ENCODE data around the gene OSBPL3.

OSBPL3 gene

DNA sequence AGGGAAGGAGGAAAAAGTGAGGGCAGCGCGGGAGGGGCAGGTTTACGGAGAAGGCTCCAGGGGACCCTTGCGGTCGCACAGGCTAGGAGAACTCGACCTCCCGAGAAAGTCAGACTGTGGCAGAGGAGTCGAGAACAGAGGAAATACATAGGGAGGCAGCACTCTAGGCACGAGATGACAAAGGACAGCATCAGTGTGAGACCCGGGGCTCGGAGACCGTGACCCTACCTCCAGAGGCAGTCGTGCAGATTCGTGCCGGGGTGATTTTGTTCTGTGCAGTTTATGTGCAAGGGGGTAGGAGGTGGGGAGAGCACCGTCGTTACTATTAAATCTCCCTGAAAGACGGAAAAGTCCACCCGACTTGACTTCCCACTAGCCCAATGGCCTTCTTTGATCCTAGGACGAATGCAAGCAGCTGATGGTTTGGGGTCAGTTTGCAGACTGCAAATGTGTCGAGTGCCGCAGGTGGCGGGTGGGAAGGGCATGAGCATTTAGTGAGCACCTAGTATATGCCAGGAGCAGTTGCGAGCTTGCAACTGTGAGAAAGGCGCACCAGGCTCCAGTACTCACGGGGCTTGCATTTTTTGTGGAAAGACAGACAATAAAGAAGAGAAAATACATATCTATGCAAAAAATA lies 674 bp upstream of the OSBPL3 start:
- DNase-seq = peak; percentile 45

DNA sequence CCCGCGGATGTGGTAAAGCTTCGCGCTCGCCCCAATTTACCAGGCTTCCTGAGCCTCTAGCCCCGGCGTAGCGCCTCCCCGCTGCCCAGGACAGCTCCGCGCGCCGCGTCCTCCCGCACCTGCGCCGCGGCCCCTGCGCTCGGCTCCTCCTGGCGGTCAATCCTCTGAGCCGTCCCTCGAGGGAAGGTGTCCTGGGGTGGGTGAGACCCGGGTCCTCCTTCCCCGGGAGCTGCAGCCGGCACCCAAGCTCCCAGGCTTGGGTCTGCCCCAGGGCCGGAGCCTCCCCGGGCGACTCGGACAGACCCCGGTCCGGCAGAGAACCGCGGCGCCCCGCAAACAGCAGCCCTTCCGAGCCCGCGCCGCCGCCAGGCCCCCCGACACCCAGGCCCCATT lies 512 bp downstream of the OSBPL3 start:
- DNase-seq = no peak

DNA sequence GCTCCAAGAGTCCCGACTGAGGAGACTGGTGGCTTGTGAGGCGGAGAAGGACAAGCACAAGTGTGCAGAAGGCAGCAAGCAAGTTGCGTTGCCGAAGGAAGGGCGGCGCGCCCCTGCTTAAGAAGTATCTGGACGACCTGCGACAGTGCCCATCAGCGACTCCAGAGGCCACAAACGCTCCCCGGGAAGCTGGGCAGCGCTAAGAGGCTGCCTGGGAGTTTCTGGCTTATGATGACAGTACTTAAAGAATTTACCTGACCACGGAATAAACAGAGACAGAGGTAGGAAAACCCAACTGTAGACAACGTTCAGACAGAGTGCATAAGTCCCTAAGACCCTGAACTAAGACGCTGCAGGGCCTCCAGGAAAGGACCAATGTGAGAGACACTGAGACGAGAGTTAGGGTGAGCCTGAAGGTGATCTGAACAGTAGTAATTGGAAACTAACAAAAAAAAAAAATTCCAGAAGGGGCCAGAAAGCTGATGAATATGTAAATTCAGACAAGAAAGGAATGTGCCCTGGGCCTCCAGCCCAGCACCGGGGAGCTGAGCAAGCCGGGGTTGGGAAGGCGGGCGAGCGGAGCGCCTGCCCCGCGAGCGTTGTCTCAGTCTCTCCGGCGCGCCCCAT lies 1.0 kb downstream of the OSBPL3 start:
- DNase-seq = no peak

DNA sequence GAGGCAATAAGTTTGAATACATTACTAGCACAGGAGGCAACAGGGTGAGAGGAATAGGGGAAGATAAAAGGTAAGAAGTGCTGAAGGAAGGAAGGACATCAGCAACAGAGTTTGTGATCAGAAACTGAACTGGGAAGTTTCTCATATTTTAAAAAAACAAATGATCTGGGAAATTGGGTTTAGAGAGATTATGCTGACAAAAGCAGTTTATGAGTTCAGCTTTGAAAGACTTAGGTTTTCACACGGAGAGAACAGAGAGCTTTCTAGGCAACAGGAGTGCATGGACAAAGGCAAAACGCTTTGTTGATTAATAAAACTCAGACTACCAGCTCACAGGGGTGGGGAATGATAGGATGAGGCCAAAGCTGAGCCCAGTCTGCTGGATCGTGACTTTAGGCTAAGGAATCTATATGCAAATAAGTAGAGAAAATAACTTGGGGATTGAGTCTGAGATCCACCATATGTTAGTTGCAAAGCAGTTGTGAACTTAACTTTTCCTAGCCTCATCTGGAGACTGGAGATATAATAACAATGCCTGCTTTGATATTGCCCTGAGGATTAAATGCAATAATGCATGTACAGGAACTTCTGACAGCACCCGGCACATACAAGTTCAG lies 4.2 kb downstream of the OSBPL3 start:
- no peak for DNase-seq

DNA sequence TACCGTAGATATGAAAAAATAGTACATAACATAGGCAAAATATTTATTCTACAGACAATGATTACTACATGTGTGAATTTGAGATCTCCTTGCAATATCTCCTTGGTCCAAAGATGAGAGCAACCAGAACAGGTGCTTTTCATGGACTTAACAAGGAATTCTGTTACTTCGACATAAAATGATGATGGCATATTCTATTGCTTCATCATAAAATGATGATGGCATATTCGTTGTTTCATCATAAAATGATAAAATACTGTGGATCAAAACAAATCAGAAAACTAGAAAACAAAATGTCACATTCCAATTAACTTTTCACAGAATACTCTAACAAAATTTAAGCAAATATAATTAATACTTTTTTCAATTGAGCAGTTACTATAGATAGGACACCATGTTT lies 4.8 kb downstream of the OSBPL3 start:
- no peak for DNase-seq

DNA sequence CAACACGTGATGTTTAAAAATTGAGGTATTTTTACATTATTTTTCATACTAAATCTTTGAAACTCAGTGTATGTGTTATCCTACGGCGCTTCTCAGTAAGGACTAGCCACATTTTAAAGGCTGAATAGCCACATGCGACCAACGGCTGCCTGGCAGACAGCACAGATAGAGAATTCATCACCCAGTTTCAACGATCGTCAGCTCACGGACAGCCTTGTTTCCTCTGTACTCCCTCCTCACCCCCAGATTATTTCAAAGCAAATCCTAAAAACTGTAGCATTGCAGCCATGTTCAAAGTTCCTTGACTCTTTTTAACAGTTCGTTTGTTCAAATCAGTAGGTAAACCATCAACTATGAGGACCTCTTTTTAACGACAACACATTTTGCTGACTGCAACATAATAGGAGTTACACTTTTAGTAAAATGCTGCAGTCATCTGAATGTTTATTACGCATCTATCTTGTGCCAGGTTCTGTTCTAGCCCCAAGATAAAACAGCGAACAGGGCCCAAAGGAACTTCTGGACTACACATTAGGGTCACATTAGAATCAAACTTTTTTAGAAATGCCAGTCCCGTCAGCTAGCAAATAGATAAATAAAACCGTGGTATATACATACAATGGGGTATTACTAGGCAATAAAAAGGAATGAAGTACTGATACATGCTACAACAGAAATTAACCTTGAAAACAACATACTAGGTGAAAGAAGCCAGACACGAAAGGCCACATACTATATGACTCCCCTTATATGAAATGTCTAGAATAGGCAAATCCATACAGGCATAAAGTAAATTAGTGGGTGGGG lies 5.7 kb downstream of the OSBPL3 start:
- DNase-seq = no peak

DNA sequence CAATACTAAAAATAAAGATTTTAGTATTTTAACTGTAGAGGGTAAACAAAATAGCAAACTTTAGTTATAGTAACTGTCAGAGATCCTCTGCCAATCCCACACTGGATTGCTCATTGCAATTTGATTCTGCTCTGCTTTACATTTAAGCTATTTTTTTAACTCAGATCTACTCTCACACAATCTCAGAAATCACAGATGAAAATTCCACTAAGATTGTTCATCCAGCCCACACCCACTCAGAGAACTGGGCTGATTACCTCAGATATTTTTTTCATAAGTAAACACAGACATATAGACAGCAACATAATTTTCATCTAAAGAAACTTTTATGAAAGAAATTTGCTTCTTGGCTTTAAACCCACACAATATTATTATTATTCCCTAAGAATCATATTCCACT lies 7.0 kb downstream of the OSBPL3 start:
- DNase-seq = no peak

DNA sequence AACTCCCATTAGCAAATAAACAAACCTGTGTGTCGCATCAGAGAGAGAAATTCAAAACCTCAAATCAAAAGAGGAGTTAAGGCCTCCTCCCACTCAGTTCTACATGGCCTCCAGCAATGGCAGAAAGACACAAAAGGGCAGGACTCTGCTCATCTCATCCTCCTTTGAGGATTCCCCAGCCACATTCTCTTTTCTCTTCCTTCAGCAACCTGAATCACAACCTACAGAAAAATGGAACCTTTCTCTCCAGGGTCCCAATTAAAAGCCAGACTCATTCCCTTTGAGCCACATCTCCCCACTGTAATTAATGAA lies 7.9 kb downstream of the OSBPL3 start:
- DNase-seq = no peak

DNA sequence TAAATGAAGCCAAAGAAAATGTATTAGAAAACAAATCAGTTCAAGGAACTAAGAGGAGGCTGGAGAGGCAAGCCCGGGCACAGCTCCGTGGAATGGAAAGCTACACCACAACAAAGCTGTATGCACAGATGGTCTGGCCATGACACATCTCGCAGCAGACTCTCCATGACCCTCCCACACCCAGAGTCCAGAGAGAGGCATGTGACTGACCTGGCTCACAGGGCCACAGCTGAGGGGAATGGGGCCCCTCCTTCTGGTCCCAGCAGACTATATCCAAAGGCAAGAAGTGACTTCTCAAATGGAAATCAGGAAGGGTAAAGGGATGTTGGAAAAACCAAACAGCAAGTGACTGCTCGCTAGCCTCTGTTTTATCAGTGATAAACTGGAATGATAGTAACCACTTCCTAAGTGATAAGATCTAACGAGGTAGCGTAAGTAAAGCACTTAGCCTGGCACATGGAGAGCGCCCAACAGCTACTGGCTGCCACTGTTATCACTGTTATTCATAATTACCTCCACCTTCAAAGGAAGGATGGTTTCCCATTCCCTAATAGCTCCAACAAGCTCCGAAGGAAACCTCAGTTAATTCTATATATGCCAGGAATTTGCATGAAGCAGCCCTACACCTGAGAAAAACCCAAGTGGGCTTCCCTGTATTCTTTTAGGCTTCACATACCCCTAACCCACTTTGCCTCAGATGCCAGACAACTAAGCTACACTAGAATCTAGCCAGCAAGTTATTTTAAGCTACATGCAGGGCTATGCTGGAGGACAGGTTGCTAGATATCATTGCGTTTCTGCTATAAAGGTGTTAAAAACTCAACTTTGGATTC lies 8.4 kb downstream of the OSBPL3 start:
- no peak for DNase-seq

DNA sequence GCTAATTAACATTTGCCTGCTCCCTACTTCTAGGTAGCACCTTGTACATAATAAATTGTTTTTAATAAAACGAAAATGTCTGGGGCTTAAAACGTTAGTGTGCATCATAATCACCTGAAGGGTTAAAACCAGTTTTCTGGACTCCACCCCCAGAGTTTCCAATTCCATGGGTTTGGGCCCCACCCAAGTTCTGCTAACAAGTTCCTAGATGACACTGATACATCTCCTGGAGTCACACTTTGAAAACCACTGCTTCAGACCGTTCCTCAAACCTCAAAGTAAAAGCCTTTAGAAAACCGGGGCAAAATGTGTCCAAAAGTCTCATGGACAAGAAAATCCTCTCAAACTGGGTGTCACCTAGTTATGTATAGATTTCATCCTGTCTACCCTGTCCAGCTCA lies 9.3 kb downstream of the OSBPL3 start:
- no peak for DNase-seq

DNA sequence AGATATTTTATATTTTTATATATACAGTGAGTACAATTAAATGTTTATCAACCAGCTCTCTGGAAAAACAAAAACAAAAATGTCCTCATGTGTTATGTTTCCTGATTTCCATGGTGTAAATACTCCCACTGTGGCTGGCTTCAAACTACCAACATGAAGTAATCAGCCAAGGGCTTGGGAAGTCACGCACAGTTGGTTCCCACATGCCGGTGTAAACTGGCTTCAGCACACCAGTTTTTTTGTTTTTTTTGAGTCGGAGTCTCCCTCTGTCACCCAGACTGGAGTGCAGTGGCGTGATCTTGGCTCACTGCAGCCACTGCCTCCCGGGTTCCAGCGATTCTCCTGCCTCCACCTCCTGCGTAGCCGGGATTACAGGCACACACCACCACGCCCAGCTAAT lies 11.8 kb downstream of the OSBPL3 start:
- DNase-seq = no peak

DNA sequence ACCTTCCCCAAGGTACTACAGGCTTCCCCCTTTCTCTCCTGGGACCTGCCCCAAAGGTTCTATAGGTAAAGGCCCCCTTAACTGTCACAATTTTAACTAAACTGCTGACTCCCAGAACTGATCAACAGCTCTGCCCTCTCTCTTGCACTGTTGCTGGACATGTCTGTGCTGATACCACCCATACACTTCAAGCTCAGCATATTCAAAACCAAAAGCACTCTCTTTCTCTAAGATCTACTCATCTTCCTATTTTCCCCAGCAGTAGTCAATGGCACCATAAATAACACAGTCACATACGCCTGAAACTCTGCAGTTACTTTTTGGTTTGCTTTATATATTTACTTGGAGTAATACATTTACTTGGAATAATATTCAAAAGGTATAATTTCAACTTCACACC lies 12.3 kb downstream of the OSBPL3 start:
- no peak for DNase-seq

DNA sequence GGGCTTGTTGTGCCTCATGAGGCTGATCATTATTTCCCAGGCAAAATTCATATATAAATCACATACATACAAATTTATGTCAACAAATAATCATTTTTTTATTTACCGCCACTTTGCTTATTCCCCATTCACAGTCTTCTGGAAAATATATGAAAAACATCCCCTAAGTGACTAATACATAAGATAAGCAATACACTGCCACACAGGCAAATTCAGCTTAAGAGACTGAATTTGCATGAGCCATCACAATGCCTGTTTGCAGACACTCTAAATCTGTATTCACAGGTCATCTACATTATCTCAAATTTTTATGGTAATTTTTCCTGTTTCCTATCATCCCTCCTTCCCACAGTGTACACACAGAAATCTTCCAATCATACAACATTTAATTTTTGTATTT lies 13.2 kb downstream of the OSBPL3 start:
- DNase-seq = no peak

DNA sequence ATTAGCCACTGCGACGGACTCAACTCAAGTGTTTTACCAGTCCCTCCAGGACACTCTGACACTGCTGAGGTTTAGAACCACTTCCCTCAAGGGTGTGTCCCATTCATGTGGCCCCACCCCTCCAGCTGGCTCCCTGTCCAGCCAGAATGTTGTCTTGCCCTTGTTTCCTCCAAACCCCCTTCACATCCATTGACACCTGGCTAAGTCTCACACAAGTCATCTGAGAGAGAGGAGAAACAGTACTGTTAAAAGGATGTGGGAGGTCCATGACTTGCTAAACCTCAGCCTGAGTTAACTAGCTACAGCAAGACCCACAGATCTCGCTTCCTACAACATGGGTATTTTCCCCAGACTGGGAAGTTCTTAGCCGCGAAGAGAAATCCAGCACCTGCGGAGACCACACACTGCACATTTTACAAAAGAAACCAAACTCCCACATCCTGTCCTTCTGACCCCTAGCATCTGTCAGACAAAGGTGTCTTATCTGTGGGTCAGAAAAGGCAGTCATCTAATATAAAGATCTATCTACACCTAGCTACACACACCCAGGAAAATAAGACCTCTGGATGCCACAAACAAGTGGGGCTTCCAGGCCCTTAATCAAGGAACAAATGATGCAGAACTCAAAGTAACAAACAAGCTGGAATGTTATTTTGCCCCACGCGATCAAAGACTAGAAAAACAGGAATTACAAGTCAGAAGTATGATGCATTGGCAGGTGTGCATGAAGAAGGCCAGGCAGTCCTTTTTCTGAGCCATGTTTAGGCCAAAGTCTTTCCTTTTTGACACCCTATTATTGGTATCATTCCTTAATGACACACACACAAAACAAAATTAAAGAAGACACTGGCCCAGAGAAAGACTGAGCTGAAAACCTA lies 13.9 kb downstream of the OSBPL3 start:
- no peak for DNase-seq

DNA sequence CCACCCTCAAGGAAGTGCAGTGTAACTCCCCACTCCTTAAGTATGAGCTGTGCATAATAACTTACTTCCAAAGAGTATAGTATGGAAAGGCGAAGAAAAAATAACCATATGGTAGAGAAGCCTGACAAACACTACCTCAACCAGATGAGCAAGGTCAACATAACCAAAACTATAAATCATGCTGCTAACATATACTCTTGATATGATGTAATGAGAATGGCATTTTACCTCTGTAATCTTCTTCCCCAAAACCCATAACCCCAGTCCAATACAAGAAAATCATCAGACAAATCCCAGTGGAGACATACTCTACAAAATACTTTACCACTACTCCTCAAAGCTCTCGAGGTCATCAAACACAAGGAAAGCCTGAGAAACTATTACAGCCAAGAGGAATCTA lies 15.8 kb downstream of the OSBPL3 start:
- DNase-seq = no peak

DNA sequence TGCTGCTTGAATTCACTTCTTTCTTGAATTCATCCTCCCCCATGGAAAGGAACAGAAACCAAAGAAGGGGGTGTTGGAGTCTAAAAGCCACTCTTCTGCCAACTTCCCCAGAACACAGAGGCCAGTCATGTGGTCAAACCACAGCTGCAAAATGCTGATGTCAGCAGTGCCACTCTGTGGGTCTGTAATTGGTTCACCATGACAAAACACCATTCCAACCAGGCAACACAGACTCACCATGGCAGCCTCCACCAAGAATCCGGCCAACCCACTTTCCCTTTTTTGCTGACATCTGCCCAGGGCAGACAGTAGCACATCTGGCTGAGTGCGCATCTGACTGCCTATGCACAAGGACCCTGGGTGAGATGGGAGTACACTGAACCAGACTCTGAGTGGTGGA lies 16.8 kb downstream of the OSBPL3 start:
- DNase-seq = peak; percentile 12

DNA sequence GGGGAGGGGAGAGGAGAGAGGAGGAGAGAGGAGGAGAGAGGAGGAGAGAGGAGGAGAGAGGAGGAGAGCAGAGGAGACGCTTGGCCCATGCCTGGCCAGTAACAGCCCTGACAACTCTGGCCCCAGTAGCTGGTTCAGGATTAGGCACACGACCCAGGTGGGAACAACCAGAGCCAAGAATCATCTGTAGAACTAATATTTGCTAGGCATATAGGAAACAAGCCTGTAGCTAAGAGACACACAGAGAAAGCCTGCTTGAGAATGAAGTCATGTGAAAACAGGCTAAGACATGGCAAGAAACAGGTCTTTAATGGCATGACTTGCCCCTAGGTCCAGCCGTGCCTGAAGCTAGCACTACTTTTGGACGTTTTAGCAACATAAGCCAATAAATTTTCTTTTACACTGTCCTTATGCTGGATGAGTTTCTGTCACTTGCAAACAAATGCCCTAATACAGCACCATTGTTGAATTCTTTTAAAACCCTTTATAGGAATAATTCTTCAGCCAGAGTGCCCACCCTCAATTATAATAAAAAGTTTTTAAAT lies 17.5 kb downstream of the OSBPL3 start:
- DNase-seq = no peak

DNA sequence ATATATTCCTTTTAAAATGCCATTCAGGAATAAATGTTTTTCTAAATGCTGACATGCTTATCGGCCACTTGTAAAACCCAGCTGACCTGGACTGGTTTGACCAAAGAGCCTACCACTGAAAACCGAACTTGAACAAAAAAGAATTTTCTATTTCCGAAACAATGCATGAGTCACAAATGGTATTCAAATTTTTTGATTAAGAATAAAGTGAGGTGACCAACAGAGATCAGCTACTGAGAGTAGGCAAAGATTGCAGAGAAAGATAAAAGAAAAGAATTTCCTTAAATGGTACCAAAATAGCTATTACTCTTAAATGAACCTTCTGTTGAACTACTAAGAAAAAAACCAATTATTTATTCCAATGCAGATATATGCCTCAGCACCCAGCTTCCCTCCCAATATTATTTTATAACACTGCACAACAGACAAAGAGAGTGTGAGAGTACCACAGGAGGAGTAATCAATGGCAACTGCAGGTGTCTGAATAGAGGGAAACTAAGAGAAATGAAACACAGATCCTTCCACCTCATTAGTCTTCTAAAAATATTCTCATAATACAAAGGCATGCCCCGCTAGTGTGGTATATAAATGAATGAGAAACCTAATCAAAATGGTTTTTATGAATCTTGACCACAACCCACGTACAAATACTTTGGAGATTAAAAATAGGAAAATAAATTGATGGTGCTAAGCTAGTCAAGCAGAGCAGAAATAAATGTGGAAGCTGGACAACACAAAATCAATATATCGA lies 20.1 kb downstream of the OSBPL3 start:
- DNase-seq = no peak

DNA sequence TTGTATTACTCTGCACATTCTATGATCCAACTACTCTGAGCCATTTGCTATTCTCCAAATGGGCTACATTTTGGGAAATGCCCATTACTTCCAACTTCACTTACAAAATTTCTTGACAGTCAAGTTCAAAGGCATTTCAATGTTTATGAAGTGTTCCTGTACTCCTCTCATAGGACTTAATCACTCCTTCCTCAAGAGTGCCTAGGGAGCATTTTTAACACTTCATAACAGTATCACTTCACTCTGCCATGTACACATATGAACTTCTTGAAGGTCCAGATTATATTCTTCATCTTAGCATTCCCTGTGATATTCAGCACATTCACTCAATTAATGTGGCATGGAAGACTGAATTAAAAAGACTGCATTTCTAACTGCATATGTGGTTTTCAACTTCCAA lies 21.6 kb downstream of the OSBPL3 start:
- no peak for DNase-seq

DNA sequence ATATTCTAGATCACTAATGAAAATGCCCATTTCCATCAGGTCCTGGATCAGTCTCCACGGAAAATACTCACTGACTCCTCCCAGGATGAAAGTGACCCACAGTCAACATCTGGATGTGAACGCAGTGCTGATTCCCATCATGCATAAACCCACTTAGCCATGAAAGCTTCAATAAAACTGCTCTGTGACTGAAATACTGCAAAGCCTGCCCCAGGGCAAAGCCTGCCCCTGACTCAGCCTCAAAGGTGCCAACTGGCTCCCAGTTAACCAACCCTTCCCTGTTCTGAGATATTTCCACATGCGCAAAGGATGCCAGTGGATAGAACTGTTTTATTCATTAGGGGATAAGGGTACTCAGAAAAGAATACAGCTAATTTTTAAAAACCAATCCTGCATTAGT lies 24.0 kb downstream of the OSBPL3 start:
- DNase-seq = no peak

DNA sequence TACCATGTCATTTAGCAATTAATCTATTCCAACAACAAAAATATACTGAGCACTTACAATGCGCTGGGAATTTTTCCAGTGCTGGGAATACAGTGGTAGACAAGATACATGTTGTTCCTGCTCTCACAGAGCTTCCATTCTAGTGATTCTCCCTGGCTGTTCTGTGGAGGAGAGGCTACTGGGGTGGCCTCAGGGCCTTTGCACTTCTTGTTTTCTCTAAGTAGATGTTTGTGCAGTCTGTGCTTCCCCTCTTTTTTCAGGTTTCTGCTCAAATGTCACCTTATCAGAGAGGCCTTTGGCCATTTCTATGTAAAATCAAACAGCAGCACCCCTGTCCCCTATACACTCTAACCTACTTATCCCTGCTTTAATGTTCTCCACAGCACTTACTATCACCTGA lies 24.7 kb downstream of the OSBPL3 start:
- DNase-seq = no peak
